GM19397 (cell line): ENCODE measurements around the gene PRR23B.
"Not testable (repeated sequence)": the region's sequence is repeated elsewhere in the genome, so short reads cannot be mapped to it uniquely, and the experiment has no call there.

Experiments used
- ATAC-seq: cut with Tn5 transposase; IDR thresholded peaks from one replicate; pipeline ENCODE4 v1.9.1; 2021; ENCODE audit warnings: mild to moderate bottlenecking, moderate library complexity; ENCODE audit not compliant: unreplicated experiment

The PRR23B gene

GRCh38 chr3:139020868-139021234 is at the start of gene PRR23B:
Gene PRR23B (minus strand): TSS chr3:139020926. CDS start chr3:139020661, 265 bp downstream.
- no peak for ATAC-seq

DNA sequence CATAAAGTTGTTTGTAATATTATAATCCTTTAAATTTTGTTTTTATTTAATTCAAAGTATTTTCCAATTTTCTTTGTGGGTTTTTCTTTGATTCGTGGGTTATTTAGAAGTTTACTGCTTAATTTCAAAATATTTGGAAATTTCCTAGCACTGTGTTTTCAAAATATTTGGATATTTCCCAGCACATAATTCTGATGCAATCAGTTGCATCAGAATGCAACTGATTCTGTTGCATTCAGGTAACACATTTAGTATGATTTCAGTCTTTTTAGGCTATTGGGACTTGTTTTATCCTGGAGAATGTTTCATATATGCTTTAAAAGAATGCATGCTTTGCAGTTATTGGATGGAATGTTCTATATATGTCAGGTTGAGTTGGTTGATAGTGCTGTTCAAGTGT is 42.2 kb upstream of the PRR23B start:
- no peak for ATAC-seq

GRCh38 chr3:139052802-139053600 is 32.3 kb upstream of the PRR23B start:
- ATAC-seq: no peak

DNA sequence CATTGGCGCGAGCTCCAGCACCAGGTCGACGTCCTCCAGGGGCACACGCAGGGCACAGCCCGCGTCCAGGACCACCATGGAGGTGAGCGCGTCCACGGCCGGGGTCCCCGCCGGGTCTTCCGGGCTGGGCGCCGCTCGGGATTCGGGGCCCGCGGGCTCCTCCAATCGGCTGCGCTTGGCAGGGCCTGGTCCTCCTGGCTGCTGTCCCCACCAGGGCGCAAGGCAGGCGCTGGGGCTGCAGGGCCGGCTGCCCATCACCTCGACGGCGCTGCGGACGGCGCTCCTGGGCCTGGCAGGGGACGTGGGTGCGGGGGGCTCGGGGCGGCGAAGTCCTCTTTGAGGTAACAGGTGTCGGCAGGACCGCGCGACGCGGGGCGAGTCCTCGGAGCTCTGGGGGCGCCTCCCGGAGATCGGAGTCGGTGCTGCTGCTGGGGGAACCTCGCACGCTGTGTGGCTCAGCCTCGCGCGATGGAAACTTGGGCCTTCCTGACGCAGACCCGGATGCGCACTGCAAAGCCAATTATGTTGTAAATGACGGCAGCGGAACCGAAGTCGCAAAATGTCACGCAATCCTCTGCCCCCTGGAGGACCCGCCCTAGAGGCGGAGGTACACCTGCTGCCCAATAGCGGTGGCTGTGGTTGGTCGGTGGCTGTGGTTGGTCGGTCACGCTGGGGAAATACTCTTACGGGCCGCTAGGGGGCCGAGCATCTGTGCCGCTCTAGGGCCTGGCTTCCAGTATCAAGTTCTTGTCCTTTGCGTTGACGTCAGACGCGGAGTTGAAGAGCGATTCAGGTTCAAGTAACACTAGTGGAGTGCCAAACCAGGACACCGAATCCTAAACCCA is 23.9 kb upstream of the PRR23B start, which contains the start of gene PRR23C:
Gene PRR23C (minus strand): TSS at position 527 of the 845 bp plus-strand sequence. CDS start 272 bp downstream, at position 255.
- no peak for ATAC-seq

DNA sequence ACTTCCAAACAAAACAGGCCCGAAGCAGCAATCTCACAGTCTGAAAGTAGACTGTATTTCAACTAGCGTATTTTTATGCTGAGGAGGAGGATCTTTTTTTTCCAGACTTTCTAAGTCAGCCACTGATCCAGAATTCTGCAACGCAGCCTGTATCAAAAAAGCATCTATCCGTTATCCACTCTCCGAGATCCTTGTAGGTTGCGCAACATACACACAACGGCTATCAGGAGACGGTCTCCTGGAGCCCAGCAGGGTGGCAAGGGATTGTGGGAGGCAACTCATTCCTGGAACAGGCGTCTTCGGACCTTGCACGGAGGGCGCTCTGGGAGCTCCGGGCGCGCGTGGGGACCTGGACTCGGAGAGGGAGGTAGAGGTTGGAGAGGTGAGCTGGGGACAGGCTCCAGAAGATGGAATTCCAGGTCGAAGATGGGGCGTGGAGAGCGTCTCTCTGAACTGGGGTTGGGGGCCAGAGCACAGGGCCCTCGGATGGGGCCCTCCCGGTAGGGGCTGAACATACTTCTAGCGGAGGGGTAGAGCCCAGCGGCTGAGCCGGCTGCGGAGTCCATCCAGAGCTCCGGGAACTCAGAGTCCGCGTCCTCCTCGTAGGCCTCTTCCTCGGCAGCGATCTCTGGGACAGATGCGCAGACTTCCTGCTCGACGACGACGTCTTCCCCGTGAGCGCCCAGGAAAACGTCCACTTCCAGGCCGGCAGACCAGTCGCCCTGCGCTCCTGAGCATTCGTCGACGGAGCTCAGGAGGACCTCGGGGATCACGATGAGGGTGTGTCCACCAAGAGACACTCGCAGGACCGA is 23.0 kb upstream of the PRR23B start:
- ATAC-seq: no peak

DNA sequence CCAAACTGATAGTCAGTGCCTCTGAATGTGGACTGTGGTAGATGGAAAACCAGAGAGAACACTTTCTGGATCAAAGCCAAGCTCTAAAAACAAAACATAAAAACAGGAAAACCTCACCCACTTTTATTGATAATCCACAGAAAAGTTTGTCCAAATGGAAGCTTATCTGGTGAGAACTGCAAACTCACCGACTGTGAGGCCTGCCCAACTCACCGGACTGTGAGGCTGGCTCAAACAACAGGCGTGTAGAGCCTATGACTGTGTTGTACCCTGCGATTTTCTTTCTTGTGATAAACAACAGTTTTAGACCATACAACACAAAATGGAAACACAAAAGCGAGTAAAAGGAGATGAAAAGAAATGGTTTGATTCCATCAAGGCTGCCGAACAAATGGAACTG is 16.8 kb upstream of the PRR23B start:
- ATAC-seq: no peak

- no peak for ATAC-seq
Observed at GRCh38 chr3:139032326-139033002, 11.7 kb upstream of the PRR23B start.

GRCh38 chr3:139030576-139030975 is 9.8 kb upstream of the PRR23B start:
- ATAC-seq: not testable (repeated sequence)

DNA sequence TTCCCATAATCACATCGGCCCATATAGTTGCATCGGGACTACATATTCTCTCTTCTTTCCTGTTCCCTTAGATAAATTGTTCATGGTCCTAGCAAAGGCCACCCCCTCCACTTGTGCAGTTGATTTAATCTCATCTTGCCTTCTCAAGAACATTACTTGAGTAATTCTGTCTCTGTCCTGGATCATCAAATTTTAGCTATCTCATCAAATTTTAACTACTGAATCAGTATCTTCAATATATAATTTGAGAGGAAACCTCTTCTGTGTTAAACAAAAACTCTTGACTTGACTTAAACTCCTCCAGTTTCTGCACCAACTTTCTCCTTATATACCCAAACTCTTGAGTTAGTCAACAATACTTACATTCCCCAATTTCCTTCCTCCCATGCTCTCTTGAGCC is 4.2 kb upstream of the PRR23B start:
- ATAC-seq: no peak

- ATAC-seq: no peak
Observed at GRCh38 chr3:139020036-139020867, 474 bp downstream of the PRR23B start.

DNA sequence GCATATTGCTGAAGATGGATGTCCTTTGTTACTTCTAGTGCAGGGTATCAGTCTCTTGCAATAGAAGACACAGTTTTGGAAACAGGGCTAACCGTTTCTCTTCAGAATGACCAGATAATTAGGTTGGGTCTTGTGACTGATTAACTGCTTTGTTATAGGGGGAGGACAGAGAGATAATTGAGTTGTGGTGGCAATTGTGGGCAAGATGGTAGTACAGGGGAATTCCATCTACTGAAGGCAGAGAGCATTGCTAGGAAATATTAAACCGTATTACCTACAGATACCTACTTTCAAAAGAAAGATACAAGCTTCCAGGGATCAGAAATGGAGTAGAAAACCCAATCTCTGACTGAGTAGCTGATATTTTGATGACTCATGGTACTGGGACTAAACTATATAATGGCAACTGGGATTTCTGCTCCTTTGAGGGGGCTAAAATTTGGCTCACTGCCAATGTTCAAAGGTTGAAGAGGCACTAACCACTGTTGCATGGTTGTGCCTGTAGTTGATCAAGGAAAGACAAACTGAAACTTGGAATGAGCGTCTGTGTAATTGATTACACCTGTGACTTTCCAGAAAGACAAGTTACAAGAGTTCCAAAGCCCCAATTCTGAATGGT is 4.2 kb downstream of the PRR23B start:
- no peak for ATAC-seq

DNA sequence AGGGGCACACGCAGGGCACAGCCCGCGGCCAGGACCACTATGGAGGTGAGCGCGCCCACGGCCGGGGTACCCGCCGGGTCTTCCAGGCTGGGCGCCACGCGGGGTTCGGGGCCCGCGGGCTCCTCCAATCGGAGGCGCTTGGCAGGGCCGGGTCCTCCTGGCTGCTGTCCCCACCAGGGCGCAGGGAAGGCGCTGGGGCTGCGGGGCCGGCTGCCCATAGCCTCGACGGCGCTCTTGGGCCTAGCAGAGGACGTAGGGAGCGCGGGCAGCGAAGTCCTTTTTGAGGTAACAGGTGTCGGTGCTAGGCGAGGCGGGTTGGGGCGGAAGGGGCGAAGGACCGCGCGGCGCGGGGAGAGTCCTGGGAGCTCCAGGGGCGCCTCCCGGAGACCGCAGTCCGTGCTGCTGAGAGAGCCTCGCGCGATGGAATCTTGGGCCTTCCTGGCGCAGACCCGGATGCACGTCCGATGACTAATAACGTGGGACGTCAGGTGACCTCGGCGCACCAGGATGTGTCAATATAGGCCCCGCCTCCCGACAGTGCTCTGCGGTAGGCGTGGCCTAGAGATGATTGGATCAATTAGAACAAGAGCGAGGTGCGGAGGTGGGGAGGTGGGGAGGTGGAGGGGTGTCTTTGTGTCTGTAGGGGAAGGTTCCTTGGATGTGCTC is 14.5 kb downstream of the PRR23B start, which contains the start of gene PRR23A:
Gene PRR23A (minus strand): TSS at position 218 of the 666 bp plus-strand sequence. CDS start 0 bp downstream, at position 218.
- no peak for ATAC-seq

DNA sequence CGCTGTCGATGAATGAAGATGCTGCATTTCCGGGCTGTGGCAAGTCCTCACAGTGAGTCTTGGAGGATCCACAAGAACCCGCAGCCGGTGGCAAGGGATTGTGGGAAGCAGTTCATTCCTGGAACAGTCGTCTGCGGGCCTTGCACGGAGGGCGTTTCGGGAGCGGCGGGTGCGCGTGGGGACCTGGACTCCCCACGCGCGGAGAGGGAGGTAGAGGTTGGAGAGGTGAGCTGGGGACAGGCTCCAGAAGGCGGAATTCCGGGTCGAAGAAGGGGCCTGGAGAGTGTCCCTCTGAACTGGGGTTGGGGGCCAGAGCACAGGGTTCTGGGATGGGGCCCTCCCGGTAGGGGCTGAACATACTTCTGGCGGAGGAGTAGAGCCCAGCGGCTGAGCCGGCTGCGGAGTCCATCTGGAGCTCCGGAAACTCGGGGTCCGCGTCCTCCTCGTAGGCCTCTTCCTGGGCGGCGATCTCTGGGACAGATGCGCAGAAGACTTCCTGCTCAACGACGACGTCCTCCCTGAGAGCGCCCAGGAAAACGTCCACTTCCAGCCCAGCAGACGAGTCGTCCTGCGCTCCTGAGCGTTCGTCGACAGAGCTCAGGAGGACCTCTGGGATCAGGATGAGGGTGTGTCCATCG is 15.3 kb downstream of the PRR23B start:
- ATAC-seq: no peak

- no peak for ATAC-seq
Observed at GRCh38 chr3:138995706-138996105, 25.0 kb downstream of the PRR23B start.

GRCh38 chr3:138987181-138987580 is 33.5 kb downstream of the PRR23B start:
- no peak for ATAC-seq

DNA sequence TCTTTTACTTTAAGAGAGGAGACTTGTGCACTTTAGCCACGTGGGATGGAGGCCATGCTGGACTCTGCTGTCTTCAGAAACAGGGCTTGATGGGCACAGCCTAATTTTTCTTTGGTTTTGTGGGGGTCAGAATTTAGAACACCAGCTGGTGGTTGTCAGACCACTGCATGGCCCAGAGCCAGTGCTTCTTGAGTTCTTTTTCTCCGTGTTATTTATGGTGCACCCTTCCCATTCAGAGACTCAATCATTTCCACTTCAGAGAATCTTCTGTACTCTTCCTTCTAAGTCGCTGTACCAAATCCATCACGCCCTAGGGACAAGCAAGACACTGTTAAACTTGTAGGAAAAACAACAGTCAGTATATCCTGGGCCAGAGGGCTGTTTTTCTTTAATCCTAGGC is 34.8 kb downstream of the PRR23B start:
- no peak for ATAC-seq

DNA sequence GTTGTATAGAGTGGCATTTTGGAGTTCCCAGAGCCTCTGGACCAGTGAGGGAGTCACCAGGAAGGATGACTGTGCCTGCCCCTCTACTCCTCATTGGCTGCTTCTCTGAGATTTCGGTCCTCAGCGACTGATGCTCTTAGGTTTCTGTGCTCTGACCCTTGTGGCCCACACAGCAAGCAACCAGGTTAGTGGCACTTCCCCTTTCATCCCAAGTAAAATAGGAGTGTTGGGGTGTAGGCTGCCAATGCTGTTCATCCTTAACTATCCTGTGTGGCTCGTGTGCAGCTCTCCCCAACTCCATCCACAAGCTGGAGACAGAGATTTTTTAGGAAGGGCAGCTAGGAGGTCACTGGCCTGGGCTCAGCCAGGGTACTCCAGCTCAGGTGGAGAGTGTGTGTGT is 35.9 kb downstream of the PRR23B start:
- no peak for ATAC-seq

GRCh38 chr3:138976047-138976446 is 44.7 kb downstream of the PRR23B start:
- no peak for ATAC-seq
